Measurements from ENCODE around the gene NIT1.
"Not testable (repeated sequence)": the region's sequence is repeated elsewhere in the genome, so short reads cannot be mapped to it uniquely, and the experiment has no call there.

Gene NIT1

DNA sequence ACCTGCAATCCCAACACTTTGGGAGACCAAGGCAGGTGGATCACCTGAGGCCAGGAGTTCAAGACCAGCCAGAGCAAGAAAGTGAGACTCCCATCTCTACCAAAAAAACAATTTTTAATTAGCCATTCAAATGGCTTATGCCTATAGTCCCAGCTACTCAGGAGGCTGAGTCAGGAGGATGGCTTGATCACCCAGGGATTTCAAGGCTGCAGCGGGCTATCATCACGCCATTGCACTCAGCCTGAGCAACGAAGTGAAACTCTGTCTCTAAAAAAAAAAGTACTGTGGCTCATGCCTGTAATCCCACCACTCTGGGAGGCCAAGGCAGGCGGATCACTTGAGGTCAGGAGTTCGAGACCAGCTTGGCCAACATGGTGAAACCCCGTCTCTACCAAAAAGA, 1.9 kb upstream of the NIT1 start:
- DNase-seq, result not testable (repeated sequence)

GRCh38 chr1:161119092-161119903, 1.4 kb downstream of the NIT1 start:
- no peak for DNase-seq

- DNase-seq, result no peak
These were observed 3.2 kb downstream of the NIT1 start for GRCh38 chr1:161121042-161121650.

GRCh38 chr1:161121834-161122233, 3.9 kb downstream of the NIT1 start:
- no peak for DNase-seq

DNA sequence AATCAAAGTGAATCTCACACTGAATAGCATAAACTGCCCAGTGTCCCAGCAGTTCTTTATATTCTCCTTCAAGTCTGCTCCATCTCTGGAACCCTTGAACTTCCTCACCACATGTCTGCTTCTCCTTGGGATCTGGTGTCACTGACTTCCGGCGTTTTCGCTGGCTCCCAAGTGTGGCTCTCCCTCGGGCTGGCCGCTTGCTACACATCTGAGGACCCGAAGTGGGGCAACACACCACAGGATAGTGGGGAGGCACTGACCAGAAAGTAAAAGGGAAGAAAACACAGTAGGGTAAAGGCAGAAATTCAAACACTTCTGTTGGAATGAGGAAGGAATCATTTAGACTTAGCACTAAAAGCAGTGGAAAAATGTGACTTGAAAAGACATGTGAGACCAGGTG, 5.1 kb downstream of the NIT1 start:
- no peak for DNase-seq

- no peak for DNase-seq
These were observed 9.7 kb downstream of the NIT1 start for GRCh38 chr1:161127649-161128048.

GRCh38 chr1:161128591-161129420, 10.9 kb downstream of the NIT1 start:
- DNase-seq, result no peak

GRCh38 chr1:161130266-161130665, 12.4 kb downstream of the NIT1 start:
- DNase-seq, result no peak

DNA sequence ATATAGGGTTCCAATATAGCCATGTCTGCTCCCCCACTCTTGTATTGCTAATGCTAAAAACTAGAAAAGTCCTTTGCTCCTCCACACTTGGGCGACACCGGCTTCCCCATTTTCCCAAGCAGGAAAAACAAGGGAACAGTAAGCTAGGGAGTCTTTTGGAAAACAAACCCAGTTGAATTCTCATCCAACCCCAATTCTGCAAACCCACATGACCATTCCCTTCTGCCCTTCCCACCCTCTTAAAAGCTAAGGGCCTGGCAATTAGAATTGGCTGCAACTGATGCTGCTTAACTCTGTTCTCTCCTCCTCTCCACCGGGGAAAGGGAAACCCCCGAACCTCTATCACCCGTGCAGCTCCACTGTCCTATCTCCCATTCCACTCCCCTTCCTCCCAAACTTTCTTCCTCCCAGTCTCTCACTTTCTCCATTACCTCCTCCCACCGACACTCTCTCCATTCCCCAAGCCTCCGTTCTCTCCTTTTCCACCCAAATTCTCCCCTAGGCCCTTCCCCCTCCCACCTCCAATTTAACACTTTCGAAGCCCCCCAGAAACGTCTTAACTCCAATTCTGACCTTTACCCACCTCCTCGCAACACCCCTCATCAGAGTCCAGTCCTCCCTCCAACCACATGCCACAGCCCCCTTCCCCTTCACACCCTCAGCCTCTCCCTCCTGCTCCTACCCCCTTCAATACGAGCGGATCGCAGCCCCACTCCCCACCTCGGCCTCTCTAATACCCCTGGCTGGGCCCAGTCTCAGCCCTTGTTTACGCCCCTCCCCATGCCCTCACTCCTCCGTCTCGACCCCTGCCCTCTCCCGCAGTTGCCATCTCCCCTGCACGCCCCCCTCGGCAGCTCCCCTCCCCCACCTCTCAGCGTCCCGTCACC, 13.9 kb downstream of the NIT1 start:
- DNase-seq, result no peak

- DNase-seq, result peak; percentile 90
These were observed 14.7 kb downstream of the NIT1 start, which contains the start of gene DEDD for GRCh38 chr1:161132410-161133219. Gene DEDD, minus strand, starts transcription at chr1:161132667. Its CDS starts 8,205 bp downstream, at chr1:161124462.

DNA sequence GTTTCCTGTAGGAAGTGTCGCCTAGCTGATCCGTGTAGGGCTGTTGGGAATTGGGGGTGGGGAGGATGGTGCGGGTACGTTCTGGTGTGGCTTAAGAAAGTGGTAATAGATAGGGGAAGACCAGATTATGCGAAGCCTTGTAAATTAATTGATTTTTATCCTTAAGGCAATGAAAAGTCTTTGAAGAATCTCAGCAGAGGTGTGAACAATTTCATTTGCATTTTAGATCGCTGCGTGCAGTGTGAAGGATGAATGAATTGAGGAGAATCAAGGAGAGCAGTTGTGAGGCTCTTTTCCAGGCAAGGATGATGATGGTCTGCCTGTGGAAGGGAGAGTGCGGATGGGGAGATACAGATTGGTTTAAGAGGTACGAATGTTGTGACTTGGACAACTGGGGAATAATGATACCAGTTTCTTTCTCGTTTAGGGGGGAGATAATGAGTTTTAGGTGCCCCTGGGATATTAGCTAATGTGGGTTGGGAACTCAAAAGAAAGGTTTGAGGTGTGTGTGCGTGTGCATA, 15.4 kb downstream of the NIT1 start:
- no peak for DNase-seq

GRCh38 chr1:161137881-161138280, 20.0 kb downstream of the NIT1 start:
- DNase-seq, result no peak

DNA sequence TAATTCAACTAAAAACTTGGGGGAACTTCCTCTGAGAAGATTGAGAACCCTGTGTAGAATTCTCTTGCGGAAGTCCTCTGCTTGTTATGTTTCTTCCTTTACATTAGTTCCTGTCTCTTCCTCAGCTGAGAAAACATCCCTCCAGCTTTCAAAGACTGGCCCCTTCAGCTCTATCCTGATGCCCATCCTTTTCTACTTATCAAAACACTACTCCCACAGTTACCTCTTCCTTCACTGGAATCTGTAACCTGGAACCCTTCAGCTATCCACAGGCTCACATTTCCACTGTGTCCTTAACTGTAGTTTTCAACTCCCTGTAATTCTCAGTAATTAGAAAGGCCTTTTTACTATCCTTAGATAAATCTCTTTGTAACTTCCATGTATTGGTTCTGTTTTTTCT, 20.5 kb downstream of the NIT1 start:
- no peak for DNase-seq

GRCh38 chr1:161139766-161140165, 21.9 kb downstream of the NIT1 start:
- DNase-seq, result peak; percentile 13

DNA sequence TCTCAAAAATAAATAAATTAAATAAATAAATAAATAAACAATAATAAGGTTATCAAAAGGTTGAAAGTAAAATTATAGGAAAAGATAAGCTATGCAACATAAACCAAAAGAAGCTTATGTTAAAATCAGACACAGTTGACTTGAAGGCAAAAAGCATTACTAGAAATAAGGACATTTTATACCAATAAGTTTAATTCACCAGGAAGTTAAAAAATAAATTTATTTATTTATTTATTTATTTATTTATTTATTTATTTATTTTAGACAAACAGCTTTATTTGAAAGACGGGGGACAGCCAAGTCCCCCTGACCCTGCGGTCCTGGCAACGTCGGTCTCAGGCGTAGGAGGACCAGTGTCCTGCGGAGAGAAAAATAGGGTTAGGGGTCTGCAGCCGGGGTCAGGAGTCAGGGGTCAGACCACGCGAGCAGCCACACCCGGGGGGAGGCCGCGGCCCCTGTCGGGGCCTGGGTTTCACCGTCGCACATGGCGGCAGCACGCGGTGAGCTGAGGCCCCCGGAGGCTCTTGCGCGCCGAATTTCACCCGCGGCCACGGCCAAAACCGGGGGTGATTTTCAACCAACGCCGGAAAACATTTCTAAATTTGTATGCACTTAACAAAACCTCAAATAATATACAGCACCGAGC, 23.0 kb downstream of the NIT1 start:
- no peak for DNase-seq

GRCh38 chr1:161145832-161146231, 27.9 kb downstream of the NIT1 start:
- no peak for DNase-seq

- no peak for DNase-seq
These were observed 35.3 kb downstream of the NIT1 start for GRCh38 chr1:161153176-161153575.

GRCh38 chr1:161153682-161154337, 35.9 kb downstream of the NIT1 start, which contains the start of gene UFC1:
Gene UFC1, plus strand, starts transcription at chr1:161153978. Its CDS starts 20 bp downstream, at chr1:161153998.
- DNase-seq, result peak; percentile 83

GRCh38 chr1:161157867-161158266, 40.0 kb downstream of the NIT1 start:
- DNase-seq, result no peak
